ENCODE data around the gene SYT6.

- no peak for TF ChIP-seq CTCF (conservative IDR thresholded peaks at IDR 0.05 in 1 of 2, IDR thresholded peaks at IDR 0.05 in 1 of 2; ENCODE audit: extremely low read depth in 1 of 2, insufficient read depth in 1 of 2, low read depth in 1 of 2, low read length in 2 of 2)
- no peak for TF ChIP-seq EZH2 (IDR thresholded peaks at IDR 0.05; ENCODE audit: borderline replicate concordance, low read length)
Observed at GRCh38 chr1:114169509-114169908, 15.8 kb upstream of the SYT6 start.

Data from mammary epithelial cell (primary cell).